NCI-H146 (cell line): ENCODE measurements around the gene MANBA.
"Not testable (repeated sequence)": the region's sequence is repeated elsewhere in the genome, so short reads cannot be mapped to it uniquely, and the experiment has no call there.

Experiments used
- DNase-seq: peaks from one replicate; lab custom pipeline; 2025; lab: John Stamatoyannopoulos, UW

MANBA gene

DNA sequence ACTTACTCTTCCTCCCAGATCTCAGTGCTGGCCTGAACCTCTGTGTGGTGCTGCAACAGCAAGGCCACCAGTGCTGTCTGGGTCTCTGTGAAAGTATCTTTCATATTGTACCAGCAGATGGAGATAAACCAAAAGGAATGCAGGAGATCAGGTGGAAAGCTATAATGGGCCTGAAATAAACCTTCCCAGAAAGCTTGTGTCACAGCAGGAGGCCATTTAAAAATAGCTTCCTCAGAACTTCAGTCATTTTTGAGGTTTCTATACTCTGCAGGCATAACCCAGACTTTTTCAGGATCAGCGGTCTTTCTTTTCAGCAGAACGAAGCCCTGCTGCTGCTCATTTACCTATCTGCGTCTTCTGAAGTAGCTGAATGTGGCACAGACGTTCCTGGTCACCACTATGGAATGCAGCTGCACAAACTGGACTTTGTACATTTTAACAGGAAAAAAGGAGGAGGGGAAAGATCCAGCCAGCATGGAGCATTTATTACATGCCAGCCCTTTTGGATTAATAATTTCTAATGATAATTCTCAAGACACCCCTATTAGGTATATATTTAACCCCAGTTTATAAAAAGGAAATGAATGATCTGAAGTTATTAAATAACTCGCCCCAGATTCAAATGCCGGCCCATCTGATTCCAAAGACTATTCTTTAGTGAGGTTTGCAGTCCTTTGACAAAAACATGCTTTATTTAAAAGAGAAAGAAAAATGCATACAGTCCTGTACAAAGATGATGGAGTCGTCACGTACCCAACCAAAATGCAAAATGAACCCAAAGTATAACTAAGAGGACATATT, 139.9 kb downstream of the MANBA start:
- DNase-seq, result peak; percentile 26

DNA sequence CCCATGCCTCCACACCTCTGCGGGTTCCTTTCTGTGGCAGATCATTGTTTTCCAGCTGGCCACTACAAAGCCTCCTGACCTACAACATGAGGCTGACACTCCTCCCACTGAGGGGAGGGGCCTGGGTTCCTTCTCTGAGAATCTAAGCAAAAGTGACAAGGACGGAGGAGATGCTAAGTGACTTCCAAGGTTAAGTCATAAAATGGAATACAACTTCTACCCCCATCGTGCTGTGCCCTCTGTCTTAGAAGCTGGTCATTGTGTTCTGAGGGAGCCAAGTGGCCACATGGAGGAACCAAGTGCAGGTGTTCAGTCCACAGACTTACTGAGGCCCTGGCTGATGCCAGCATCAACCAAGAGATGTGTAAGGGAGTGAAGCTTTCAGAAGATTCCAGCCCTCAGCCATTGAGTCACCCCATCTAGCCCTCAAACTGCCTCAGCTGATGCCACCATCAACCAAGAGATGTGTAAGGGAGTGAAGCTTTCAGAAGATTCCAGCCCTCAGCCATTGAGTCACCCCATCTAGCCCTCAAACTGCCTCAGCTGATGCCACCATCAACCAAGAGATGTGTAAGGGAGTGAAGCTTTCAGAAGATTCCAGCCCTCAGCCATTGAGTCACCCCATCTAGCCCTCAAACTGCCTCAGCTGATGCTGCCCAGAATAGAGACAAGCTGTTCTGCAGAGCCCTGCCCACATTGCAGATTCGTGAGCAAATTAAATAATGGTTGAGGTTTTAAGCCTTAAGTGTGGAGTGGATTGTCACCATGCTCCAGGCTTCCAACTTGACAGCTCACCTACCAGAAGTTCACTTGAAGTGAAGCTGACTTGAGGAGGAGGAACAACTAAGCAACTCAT, 140.8 kb downstream of the MANBA start:
- DNase-seq, result not testable (repeated sequence)

DNA sequence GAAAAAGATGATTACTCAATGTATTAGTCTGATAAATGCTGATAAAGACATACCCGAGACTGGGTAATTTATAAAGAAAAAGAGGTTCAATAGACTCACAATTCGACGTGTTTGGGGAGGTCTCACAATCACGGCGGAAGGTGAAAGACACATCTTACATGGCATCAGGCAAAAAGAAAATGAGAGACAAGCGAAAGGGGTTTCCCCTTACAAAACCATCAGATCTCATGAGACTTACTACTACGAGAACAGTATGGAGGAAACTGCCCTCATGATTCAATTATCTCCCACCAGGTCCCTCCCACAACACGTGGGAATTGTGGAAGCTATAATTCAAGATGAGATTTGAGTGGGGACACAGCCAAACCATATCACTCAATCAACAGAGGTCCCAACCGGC, 141.7 kb downstream of the MANBA start:
- not testable (repeated sequence) for DNase-seq

DNA sequence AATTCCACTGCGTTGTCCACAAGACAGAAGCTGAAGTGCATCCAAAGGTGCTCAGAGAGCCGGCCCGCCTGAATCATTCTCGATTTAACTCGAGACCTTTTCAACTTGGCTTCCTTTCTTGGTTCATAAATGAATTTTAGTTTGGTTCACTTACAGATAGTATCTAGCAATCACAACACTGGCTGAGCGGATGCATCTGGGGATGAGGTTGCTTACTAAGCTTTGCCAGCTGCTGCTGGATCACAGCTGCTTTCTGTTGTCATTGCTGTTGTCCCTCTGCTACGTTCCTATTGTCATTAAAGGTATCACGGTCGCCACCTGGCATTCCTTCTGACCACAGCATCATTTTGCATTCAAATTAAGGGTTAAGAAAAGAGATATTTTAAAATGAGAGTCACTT, 144.1 kb downstream of the MANBA start:
- DNase-seq, result peak; percentile 15

DNA sequence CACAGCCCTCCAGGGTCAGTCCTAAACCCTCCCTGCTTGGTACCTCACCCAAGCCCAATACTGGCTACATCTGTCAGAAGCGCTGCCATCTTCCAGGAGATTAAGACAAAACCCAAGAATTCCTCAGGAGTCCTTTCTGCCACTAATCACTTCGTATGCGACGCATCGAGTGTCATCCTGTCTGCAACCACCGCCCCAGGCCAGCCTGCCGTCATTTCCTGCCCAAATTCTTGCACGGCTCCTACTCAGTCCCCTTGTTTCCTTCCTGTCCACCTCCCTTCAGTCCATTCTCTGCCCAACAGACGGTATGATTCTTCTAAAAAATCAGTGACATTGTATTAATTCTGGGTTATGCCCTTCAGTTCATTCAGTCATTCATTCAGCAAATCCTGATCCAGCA, 146.0 kb downstream of the MANBA start:
- DNase-seq, result no peak

DNA sequence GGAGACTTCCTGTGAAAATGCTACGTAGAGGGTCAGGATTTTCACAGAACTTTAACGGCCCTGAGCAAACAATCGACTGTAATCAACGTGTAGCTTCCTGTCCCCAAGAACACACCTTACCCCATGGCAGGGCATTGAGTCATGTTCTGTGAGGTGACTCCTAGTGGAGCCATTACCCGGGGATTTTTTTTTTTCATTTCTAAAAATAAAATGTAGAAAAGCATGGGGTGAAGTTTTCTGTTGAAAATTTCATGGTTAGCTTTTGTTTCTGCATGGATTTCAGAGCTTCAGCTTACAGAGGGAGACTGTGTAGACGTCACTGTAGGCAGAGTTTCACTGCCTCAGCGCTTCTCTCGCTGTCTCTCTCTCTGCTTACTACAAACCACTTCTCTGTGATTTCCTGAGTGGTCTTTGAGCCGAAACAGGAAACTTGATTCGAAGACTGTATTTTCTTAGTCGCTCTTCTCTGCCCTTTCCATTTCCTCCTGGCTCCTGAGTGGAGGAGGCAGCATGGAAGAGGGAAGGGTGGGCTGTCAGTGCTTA, 147.9 kb downstream of the MANBA start:
- DNase-seq, result no peak

DNA sequence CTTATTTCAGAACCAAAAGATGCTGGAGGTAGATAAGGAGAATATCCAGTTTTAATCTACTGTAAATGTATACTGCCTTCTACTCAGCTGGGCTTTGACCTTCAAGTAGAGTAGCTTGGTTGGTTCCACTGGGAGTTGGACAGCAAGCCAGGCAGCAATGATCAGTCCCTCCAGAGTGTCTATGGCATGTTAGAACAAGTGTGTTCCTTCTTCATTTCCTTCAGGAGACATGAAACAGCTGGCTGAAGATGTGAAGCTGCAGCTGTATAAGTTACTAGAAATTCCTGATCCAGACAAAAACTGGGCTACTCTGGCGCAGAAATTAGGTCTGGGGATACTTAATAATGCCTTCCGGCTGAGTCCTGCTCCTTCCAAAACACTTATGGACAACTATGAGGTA, 148.6 kb downstream of the MANBA start:
- DNase-seq, result no peak

DNA sequence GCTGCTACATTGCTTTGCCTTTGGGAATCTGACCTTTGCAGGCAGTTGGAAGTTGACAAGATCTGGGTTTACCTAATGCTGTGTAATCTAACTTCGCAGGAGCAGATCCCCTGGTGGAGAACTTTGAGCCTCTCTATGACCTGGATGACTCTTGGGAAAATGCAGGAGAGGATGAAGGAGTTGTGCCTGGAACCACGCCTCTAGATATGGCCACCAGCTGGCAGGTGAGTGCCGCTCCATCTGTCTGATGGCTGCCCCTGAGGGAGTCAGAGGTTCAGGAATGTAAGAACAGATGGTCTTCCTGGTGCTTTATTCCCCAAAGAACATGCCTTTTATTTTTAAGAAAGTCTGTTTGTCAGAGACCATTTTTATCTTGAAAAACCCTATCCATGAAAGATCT, 150.3 kb downstream of the MANBA start:
- no peak for DNase-seq

DNA sequence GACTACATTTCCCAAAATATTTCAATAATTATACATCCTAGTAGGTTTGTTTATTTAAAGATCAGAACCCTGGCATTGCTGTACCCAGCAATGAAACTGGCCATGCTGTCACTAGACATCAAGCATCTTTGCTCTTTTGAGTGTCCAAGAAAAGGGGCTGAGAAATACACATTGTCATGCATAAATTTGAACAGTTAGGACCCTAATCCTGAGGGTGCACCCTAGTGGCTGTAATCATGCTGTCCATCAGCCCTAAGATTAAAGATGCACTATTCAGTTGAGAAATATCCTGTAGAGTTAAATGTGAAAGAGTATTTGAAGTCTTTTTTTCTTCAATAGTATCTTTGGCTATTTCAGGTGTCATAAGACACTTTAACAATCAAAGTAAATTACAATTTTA, 150.8 kb downstream of the MANBA start:
- DNase-seq, result no peak

DNA sequence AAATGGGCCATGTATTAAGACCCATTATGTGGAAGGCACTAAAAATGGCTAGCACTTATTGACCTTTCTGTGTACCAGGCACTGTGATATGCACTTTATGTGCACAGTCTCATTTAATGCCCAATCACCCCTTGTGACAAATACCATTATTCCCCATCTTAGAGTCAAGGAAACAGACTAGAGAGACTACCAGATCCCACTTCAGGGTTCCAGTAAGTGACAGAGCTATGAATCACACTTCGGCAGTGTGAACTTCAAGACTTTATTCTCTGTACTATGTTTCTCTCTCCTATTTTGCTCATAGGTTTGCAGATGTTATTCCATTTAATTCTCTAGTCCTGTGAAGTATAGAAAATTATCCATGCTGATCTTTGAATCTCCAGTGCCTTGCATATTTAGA, 152.6 kb downstream of the MANBA start:
- no peak for DNase-seq

DNA sequence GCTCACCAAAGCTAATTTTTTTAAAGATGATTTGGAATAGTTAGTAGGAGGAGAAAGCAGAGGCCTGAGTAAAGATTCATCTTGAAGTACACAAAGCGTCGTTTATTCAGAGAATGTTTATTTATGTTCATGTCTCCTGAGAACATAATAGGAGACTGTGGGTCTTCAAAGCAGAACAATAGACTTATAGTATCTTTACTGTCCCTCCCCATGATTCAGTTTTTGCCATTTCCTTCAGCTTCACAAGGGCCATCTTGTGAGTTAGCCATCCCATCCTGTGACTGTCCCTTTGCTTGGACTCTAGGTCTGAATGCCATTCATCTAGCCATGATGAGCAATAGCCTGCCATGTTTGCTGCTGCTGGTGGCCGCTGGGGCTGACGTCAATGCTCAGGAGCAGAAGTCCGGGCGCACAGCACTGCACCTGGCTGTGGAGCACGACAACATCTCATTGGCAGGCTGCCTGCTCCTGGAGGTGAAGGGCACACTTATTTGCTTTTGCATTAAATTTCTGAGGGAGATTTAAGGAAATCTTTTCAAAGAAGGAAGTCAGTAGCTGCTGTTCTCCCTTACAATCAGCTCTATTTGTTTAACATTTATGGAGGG, 153.8 kb downstream of the MANBA start:
- DNase-seq, result no peak

DNA sequence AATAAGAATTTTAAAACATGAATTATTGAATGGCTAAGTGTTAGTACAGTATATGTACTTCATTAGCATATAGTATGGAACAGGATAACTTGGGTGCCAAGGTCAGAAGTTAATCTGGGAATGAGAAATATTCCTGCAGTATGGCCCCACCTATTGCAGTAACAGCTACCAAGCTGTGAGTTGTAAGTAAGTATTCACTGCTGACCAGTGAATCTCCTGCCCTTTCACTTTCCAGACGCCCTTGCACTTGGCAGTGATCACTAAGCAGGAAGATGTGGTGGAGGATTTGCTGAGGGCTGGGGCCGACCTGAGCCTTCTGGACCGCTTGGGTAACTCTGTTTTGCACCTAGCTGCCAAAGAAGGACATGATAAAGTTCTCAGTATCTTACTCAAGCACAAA, 154.5 kb downstream of the MANBA start:
- DNase-seq, result no peak

DNA sequence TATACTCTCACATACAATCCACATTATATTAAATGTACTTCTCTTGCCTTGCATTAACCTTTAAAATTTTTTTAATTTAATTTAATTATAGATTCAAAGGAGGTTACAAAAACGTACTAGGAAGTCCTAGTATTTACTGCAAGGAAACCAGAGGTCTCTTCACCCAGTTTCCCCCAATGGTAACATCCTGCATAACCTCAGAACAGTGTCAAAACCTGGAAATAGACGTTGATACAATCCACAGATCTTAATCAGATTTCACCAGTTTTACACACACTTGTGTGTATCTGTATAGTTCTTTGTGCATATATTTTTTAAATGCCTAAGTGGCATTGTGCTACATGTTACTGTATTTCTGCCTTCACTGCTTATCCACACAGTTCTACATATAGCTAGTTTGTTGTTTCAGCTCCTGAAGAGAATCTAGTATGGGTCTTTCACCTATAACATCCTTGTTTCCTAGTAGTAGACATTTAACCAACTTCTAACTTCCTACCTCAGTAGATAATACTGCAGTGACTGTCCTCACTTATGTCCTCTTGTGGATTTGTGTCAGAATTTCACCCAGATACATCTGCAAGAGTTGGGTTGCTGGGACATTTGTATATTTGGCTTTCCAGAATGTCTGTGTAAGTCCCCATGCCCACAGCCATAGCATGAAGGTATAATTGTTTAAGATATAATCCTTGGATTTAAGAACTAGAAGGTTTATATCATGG, 156.4 kb downstream of the MANBA start:
- no peak for DNase-seq

DNA sequence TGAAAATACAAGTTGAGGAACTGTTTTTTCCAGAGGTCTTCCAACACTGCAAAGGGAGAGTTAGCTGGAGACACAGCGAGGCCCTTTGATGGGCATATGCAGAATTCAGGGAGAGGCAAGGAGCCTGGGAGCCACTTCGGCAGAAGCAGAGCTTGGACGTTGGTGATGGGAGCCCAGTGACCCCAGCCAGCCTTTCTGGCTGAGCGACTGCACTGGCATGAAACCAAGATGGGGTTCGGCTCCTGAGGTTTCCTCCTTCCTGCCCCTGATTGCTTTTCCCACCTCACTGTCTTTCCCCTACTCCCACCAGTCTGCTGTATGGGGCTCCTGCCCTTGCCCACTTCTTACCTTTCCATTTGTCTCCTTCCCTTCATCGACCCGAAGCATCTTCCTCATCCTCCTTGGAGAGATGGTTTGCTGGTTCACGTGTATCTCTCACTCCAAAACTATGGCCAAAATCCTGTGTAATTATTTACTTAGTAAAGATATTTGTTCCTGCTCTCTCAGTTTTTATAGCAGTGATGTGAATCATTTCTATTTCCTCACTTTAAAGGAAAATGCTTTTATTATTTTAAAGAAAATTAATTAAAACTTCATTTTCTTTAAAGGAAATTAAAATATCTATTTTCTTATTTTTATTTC, 159.1 kb downstream of the MANBA start:
- DNase-seq, result no peak

DNA sequence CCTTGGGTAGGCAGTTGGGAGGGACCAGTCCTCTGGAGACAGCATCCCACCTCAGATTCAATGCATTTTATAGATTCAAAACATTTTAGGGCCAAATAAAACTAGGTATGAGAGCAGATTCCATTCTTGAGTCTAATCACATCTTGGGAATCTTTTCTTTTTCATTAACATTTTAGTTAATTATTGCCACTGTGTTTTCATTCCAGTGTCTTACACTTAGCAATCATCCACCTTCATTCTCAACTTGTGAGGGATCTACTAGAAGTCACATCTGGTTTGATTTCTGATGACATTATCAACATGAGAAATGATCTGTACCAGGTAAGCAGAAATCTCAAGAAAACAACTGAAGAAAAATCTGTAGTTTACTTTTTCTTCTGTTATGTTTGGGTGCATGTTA, 160.1 kb downstream of the MANBA start:
- no peak for DNase-seq

DNA sequence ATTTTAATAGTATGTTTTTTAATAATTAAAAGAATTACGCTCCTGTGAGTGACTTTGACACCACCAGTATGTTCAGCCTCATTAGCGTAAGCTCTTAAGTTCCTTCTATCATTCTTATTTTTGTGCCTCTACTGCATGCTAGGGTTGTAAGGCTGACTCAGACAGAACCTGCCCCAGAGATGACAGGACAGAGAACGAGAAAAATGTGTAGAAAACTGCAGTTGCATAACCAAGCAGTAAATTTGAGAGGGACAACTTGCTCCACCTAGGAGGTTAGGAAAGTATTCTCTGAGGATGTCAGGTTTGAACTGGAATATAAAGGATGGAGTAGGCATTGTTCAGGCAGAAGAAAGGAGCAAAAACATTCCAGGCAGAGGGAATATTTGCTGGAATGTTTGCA, 160.9 kb downstream of the MANBA start:
- no peak for DNase-seq

DNA sequence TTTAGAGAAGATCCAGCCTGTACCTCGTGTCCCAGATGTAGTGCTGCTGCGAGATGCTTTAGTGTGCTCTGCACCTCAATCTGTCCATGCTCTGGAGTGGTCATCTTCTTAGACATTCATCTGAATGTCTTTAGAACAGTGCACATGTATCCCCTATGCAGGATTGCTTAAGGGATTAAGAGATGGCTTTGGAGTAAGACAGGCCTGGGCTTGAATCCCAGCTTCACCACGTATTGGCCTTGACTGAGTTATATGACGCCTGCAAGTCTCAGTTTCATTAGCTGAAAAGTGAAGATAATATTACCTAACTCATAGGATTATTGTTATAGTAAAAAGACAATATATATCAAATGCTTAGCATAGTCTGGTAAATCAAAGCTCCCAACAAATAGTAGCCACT, 161.3 kb downstream of the MANBA start:
- DNase-seq, result no peak

DNA sequence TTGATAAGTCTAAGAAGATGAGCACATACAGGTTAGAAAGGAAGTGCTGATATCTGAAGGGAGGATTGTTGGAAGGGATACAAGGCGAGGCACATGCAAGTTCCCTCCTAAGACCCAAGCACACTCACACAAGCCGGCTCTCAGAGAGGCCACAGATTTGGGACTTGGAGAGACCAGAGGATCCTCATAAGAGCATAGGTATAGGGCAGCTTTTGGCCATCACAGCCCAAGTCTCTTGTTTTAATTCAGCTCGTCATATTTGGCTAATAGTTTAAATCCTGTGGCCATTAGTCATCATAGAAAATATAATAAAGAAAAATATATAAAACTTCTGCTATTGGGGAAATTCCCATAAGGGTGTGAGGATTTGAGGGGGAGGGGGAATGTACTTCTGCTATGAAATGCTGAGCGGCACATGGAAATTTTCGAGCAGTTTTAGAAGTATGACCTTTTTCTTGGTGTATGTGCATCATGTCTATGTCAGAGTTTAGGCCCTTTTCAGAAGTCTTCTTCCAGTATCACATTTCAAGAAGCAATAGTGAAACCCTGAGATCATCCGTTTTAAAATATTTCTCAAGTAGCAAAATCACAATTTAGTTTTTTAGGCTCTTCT, 161.9 kb downstream of the MANBA start:
- no peak for DNase-seq

DNA sequence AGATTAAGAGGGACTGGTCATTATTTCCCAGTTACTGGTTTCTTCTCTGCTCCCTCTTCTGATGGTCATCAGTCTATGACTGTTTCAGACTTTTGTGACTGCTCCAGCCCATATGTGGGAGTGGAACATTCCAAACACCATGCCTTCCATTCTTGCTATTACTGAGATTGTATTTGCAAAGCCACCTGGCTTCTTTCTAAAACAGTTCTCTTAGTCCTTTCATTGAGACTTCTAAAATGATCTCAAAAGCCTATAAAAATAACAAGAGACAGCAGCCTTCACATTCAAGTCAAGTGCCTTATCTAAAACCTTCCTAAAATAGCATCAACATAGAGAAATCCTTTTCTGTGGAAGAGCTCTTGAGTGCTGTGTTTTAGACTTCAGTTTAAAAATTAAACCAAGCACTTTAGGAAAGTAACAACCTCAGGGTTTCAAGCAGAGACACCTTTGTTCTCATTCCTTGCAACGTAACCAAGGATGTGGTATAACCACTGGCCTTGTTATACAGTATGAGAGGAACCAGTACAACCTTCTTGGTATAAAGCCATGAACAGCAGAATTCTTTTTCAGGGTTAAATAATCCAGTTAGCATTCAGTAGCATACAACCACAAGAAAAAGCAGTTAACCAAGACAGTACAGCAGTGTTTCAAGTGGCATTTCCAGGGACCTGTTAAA, 162.5 kb downstream of the MANBA start:
- DNase-seq, result no peak

DNA sequence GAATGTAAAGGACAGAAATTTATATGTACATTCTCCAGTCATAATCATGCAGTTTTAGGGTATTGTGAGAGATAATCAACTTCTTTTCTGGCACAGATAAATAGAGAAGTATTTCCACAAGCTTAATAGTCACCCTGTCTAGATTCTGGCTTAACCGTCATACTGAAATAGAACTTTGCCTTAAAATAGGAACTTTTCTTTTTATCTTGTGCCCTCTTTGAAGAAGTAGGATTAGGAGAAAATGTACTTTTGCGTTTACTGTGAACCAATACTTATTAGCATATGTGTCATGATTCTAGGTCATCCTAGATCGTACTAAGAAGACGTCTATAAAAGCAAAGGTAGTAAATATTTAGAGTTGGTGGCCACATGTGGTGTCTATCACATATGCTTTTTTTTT, 164.2 kb downstream of the MANBA start:
- DNase-seq, result no peak

DNA sequence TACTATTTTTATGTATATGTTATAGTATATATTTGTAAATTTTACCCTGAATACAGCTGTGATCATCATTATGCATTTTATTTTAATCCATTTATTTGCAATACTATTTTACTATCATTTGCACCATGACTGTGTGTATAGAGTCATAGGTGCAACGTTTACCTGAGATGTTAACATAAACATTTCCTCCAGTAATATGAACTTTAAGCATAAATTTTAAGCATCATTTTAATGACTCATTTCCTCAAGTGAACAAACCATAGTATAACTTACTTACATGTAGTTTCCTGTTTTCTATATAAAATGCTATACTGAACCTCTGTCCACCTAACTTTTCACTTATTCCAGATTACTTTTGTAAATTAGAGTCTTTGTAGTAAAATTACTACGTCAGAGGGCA, 166.8 kb downstream of the MANBA start:
- no peak for DNase-seq
